ENCODE results near the gene UAP1L1. TPM values are rescaled to one million over a fixed set of nuclear protein-coding genes. Genes with fewer than 3 reads are reported as not detected.

Gene UAP1L1
- total RNA-seq, 1 donor: 36.9 TPM

DNA sequence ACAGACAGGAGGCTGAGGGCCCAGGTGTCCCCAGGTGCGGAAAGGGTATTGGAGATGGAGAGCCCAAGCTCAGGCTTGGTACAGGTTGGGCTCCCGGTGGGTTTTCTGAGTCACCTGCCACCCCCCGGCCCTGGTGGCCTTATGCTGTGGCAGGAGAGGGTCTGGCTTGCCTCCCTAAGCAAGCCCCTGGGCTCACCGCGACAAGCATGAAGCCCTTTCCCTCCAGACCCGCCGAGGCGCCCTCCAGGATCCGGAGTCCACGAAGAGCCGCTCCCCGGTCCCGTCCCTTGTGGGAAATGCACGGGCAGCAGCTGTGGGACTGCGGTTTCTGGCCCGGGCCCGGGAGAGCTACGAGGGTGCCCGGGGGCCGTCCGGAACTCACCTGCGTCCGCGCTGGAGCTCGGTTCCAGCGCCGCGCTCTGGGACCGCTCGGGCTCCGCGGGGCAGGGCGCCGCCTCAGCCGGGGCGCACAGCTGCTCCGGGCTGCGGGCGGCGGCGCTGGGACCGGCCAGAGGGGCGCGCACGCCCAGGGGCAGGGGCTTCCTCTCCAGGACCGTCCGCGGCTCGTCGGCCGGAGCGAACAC lies 7.7 kb upstream of the UAP1L1 start:
- H3K27ac ChIP-seq (ENCODE audit: low read depth, low read length): no peak overlapping the region
- no peaks in the 10 kb centered on the region for H3K9me3 ChIP-seq (ENCODE audit: low read depth, low read length)
- H4K20me1 ChIP-seq (ENCODE audit: insufficient read depth, low read length): peaks cover 6% of the 10 kb centered on the region
- H3K27me3 ChIP-seq (ENCODE audit: insufficient read depth, low read length): no peaks in the 10 kb centered on the region
- H3K4me1 ChIP-seq (ENCODE audit: insufficient read depth, low read length): peaks cover 5% of the 10 kb centered on the region
- H3K36me3 ChIP-seq (ENCODE audit: insufficient read depth, low read length): no peaks in the 10 kb centered on the region
- TF ChIP-seq, protein P1, sequence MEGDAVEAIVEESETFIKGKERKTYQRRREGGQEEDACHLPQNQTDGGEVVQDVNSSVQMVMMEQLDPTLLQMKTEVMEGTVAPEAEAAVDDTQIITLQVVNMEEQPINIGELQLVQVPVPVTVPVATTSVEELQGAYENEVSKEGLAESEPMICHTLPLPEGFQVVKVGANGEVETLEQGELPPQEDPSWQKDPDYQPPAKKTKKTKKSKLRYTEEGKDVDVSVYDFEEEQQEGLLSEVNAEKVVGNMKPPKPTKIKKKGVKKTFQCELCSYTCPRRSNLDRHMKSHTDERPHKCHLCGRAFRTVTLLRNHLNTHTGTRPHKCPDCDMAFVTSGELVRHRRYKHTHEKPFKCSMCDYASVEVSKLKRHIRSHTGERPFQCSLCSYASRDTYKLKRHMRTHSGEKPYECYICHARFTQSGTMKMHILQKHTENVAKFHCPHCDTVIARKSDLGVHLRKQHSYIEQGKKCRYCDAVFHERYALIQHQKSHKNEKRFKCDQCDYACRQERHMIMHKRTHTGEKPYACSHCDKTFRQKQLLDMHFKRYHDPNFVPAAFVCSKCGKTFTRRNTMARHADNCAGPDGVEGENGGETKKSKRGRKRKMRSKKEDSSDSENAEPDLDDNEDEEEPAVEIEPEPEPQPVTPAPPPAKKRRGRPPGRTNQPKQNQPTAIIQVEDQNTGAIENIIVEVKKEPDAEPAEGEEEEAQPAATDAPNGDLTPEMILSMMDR (IDR thresholded peaks at IDR 0.05; ENCODE audit: extremely low read depth, low read depth, low read length): no peak
- peak overlapping the region; percentile 82 for H3K4me2 ChIP-seq (ENCODE audit: insufficient read depth, low read length)
- H3K79me2 ChIP-seq (ENCODE audit: insufficient read depth, low read length): no peaks in the 10 kb centered on the region
- peak overlapping the region; percentile 35 for H3K4me3 ChIP-seq (ENCODE audit: insufficient read depth, low read length)
- peak; percentile 87 for DNase-seq (ENCODE audit: insufficient read length, low spot score, missing footprints)
- H2AFZ ChIP-seq (ENCODE audit: low read length): no peak overlapping the region

DNA sequence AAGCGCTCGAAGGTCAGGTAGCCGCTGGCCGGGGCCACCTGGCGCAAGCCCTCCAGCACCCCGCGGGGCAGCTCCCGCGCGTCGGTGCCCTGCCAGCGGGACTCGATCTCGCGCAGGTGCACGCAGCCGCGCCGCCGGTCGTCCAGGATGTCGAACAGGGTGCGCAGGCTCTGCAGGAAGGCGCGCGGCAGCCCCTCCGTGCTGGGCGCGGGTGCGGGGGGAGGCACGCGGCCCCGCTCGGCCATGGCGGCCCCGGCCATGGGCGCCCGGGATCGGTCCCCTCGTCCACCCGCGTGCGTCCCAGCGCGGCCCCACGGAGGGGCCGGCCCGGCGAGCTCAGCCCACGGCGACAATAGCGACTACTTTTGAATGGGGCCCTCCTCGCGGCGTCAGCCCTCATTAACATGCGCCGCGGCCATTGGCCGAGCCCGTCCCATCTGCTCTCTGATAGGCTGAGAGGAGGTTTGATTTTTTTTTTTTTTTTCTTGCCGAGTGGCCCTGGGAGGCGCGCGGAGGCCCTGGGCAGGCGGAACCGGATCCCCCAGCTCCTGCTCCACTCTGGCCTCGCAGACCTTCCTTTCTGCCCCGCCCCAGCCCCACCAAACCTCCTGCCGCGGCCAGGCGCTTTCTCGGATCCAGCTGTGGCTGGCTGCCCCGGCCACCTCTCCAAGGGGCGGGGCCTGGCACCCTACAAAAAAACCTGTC lies 7.0 kb upstream of the UAP1L1 start, which contains the start of gene SAPCD2:
SAPCD2 (minus strand) TSS at position 357 of the 705 bp plus-strand sequence; CDS start at position 260, 97 bp downstream.
- no peaks in the 10 kb centered on the region for H3K9me3 ChIP-seq (ENCODE audit: low read depth, low read length)
- no peak within 1 kb of the TSS for H3K27ac ChIP-seq (ENCODE audit: low read depth, low read length)
- H4K20me1 ChIP-seq (ENCODE audit: insufficient read depth, low read length): peaks cover 6% of the 10 kb centered on the region
- H3K27me3 ChIP-seq (ENCODE audit: insufficient read depth, low read length): no peaks in the 10 kb centered on the region
- TF ChIP-seq, protein P1 (IDR thresholded peaks at IDR 0.05; ENCODE audit: extremely low read depth, low read depth, low read length): no peak
- H3K36me3 ChIP-seq (ENCODE audit: insufficient read depth, low read length): no peaks in the 10 kb centered on the region
- peaks cover 5% of the 10 kb centered on the region for H3K4me1 ChIP-seq (ENCODE audit: insufficient read depth, low read length)
- no peaks in the 10 kb centered on the region for H3K79me2 ChIP-seq (ENCODE audit: insufficient read depth, low read length)
- peak; percentile 100 for DNase-seq (ENCODE audit: insufficient read length, low spot score, missing footprints)
- H3K4me3 ChIP-seq (ENCODE audit: insufficient read depth, low read length): peak within 1 kb of the TSS; percentile 71
- H3K4me2 ChIP-seq (ENCODE audit: insufficient read depth, low read length): peak within 1 kb of the TSS; percentile 82
- H2AFZ ChIP-seq (ENCODE audit: low read length): peak within 1 kb of the TSS; percentile 62

DNA sequence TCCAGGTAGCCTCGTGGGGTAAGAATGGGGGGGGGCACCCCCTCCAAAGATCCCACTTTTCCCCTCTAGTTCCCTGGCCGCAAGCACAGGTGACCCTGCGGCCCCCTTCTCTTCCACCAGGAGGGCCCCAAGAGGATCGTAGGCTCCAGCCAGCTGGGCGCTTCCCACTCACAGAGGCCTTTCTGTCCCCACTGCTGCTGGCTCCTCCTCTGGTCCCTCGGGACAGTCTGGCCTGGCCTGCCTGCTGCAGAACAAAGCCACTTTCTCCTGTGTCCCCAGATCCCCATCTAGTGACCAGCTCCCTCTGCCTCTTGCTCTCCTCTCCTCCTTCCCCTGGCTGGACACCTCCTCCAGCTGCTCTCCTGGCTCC lies 6.4 kb upstream of the UAP1L1 start:
- H3K27me3 ChIP-seq (ENCODE audit: insufficient read depth, low read length): no peaks in the 10 kb centered on the region

DNA sequence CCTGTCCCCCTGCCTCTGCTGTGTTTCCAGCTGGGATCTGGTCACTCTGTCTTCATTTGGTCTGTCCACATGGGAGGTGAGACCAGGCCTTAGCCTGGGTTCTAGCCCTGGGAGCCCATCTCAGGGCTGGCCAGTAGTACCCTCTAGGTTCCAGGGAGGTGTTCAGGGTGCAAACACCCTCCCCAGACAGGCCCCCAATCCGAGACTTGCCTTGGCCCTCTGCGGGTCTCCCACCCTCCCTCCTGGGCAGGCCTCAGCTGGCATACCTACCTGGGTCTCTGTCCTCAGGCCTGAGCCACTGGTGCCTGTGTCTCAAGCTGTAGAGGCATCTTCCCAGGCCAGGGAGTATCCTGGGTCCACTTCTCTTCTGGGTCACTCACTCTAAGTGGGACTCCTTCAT lies 6.0 kb upstream of the UAP1L1 start:
- Histone ChIP-seq H3K4me3 (ENCODE audit: insufficient read depth, low read length) (peak overlapping the region; percentile 71), H3K4me2 (ENCODE audit: insufficient read depth, low read length) (peak overlapping the region; percentile 82), H3K4me1 (ENCODE audit: insufficient read depth, low read length) (peaks cover 5% of the 10 kb centered on the region), H3K79me2 (ENCODE audit: insufficient read depth, low read length) (no peaks in the 10 kb centered on the region), H3K36me3 (ENCODE audit: insufficient read depth, low read length) (no peaks in the 10 kb centered on the region), H3K27me3 (ENCODE audit: insufficient read depth, low read length) (no peaks in the 10 kb centered on the region), H2AFZ (ENCODE audit: low read length) (peak overlapping the region; percentile 62), H3K9me3 (ENCODE audit: low read depth, low read length) (no peaks in the 10 kb centered on the region), H3K27ac (ENCODE audit: low read depth, low read length) (no peak overlapping the region), H4K20me1 (ENCODE audit: insufficient read depth, low read length) (peaks cover 6% of the 10 kb centered on the region)
- TF ChIP-seq, protein P1 (IDR thresholded peaks at IDR 0.05; ENCODE audit: extremely low read depth, low read depth, low read length): no peak
- peak; percentile 58 for DNase-seq (ENCODE audit: insufficient read length, low spot score, missing footprints)

More for the DNA sequence above, 6.4 kb upstream of the UAP1L1 start:
- Histone ChIP-seq H3K4me1 (ENCODE audit: insufficient read depth, low read length) (peaks cover 5% of the 10 kb centered on the region), H3K79me2 (ENCODE audit: insufficient read depth, low read length) (no peaks in the 10 kb centered on the region), H3K27ac (ENCODE audit: low read depth, low read length) (no peak overlapping the region), H2AFZ (ENCODE audit: low read length) (peak overlapping the region; percentile 62), H3K4me3 (ENCODE audit: insufficient read depth, low read length) (peak overlapping the region; percentile 71), H3K36me3 (ENCODE audit: insufficient read depth, low read length) (no peaks in the 10 kb centered on the region), H3K9me3 (ENCODE audit: low read depth, low read length) (no peaks in the 10 kb centered on the region), H3K4me2 (ENCODE audit: insufficient read depth, low read length) (peak overlapping the region; percentile 82), H4K20me1 (ENCODE audit: insufficient read depth, low read length) (peaks cover 6% of the 10 kb centered on the region)
- TF ChIP-seq, protein P1 (IDR thresholded peaks at IDR 0.05; ENCODE audit: extremely low read depth, low read depth, low read length): no peak
- DNase-seq (ENCODE audit: insufficient read length, low spot score, missing footprints): no peak

Measured in osteoblast (primary cell).